GM13977 (cell line): ENCODE data around the gene YOD1.

ENCODE experiments used
- DNase-seq: peaks from one replicate; pipeline ENCODE4 v3.0.0; 2012; ENCODE audit warnings: low spot score
- CTCF ChIP-seq: IDR thresholded peaks from 2 replicates; pipeline ENCODE4 v1.5.1; 2012; ENCODE audit warnings: mild to moderate bottlenecking, control low read depth; ENCODE audit not compliant: insufficient read depth; ENCODE audit errors: extremely low read depth, missing control alignments
- in situ Hi-C: fragments of 300-500 bp; cut with MboI; formaldehyde crosslinking; loops from one replicate; pipeline ENCODE4 v1.12.0; 2022; ENCODE audit warnings: low sequenced_read_pairs, low pct_unique_long_range_greater_than_20kb, mixed read lengths, inconsistent platforms; ENCODE audit not compliant: unreplicated experiment

Gene YOD1

GRCh38 chr1:207067665-207068064 lies 16.7 kb upstream of the YOD1 start:
- in situ Hi-C loops, result no loop called here
- no peak for DNase-seq
- TF ChIP-seq CTCF, result no peak

GRCh38 chr1:207067185-207067584 lies 16.2 kb upstream of the YOD1 start:
- in situ Hi-C loops, result no loop called here
- TF ChIP-seq CTCF, result no peak
- DNase-seq, result no peak

- no peak for DNase-seq
- TF ChIP-seq CTCF, result no peak
- in situ Hi-C loops, result no loop called here
Measured at GRCh38 chr1:207064561-207064960, 13.6 kb upstream of the YOD1 start.

- no peak for TF ChIP-seq CTCF
- in situ Hi-C loops, result no loop called here
Measured at GRCh38 chr1:207063014-207063413, 12.0 kb upstream of the YOD1 start.

GRCh38 chr1:207062058-207062457 lies 11.1 kb upstream of the YOD1 start:
- in situ Hi-C loops, result no loop called here
- TF ChIP-seq CTCF, result no peak
- DNase-seq, result no peak

More at GRCh38 chr1:207063014-207063413, 12.0 kb upstream of the YOD1 start:
- DNase-seq, result no peak

GRCh38 chr1:207060596-207060995 lies 9.6 kb upstream of the YOD1 start:
- in situ Hi-C loops, result no loop called here
- no peak for TF ChIP-seq CTCF
- no peak for DNase-seq

GRCh38 chr1:207059881-207060280 lies 8.9 kb upstream of the YOD1 start:
- DNase-seq, result no peak
- in situ Hi-C loops, result no loop called here
- TF ChIP-seq CTCF, result no peak
